ENCODE measurements around the gene BMPR1A. TPM values are rescaled to one million over a fixed set of nuclear protein-coding genes. Genes with fewer than 3 reads are reported as not detected.
A peak's percentile ranks its signal among the peaks of the same experiment; 100 is the strongest.

BMPR1A gene
- total and polyA plus RNA-seq, 2 donors from 2014 or later: 7.9 to 37.4 TPM

DNA sequence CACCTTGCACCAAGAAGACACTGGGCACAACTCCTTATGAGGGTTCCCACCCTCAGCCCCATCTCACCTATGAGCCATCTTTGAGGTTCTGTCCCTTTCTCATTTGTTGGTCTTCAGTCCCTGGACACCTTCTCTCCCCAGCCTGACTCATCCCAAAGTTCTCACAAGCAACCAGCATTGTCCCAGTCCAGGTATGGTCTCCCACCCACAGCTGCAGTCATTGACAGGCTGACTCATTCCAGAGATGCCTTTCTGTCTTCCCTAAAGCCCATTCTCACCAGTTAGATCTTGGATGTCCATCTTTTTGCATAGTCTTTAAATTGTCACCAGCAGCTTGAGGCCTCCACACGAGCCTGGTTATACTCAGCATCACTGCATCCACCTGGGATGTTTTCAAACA is 26.7 kb upstream of the BMPR1A start:
- Histone ChIP-seq H3K9ac (ENCODE audit: low read length in 3 of 3) (no peak overlapping the region), H3K27ac (ENCODE audit: low read depth in 2 of 2, low read length in 2 of 2) (no peak overlapping the region), H3K9me3 (ENCODE audit: control insufficient read depth in 2 of 3, insufficient read depth in 1 of 3, low read length in 3 of 3) (no peaks in the 10 kb centered on the region), H3K27me3 (ENCODE audit: control insufficient read depth, insufficient read depth, low read length) (no peaks in the 10 kb centered on the region), H3K36me3 (ENCODE audit: control insufficient read depth in 2 of 3, insufficient read depth in 3 of 3, low read length in 3 of 3) (no peaks in the 10 kb centered on the region), H3K4me3 (ENCODE audit: low read length in 3 of 3) (no peak overlapping the region), H3K4me1 (ENCODE audit: control insufficient read depth in 2 of 3, insufficient read depth in 2 of 3, low read depth in 1 of 3, low read length in 3 of 3) (peaks cover 0 to 2% (median 0%) of the 10 kb centered on the region in 3 donors)
- TF ChIP-seq CTCF (IDR thresholded peaks at IDR 0.05; ENCODE audit: borderline replicate concordance, extremely low read depth, insufficient read depth): no peak
- FAIRE-seq: no peak
- intact Hi-C loops (cut with DNase I): no loop called here
- DNase-seq: no peak

- Histone ChIP-seq H3K36me3 (ENCODE audit: control insufficient read depth in 2 of 3, insufficient read depth in 3 of 3, low read length in 3 of 3) (no peaks in the 10 kb centered on the region), H3K4me1 (ENCODE audit: control insufficient read depth in 2 of 3, insufficient read depth in 2 of 3, low read depth in 1 of 3, low read length in 3 of 3) (peaks cover 0 to 2% (median 0%) of the 10 kb centered on the region in 3 donors), H3K4me3 (ENCODE audit: low read length in 3 of 3) (no peak overlapping the region), H3K9me3 (ENCODE audit: control insufficient read depth in 2 of 3, insufficient read depth in 1 of 3, low read length in 3 of 3) (no peaks in the 10 kb centered on the region), H3K27me3 (ENCODE audit: control insufficient read depth, insufficient read depth, low read length) (no peaks in the 10 kb centered on the region), H3K27ac (ENCODE audit: low read depth in 2 of 2, low read length in 2 of 2) (no peak overlapping the region), H3K9ac (ENCODE audit: low read length in 3 of 3) (no peak overlapping the region)
- FAIRE-seq (no peak), DNase-seq (no peak)
- intact Hi-C loops (cut with DNase I): no loop called here
- TF ChIP-seq CTCF (IDR thresholded peaks at IDR 0.05; ENCODE audit: borderline replicate concordance, extremely low read depth, insufficient read depth): no peak
Observed at GRCh38 chr10:86730227-86730626, 26.2 kb upstream of the BMPR1A start.

- Histone ChIP-seq H3K9me3 (ENCODE audit: control insufficient read depth in 2 of 3, insufficient read depth in 1 of 3, low read length in 3 of 3) (no peaks in the 10 kb centered on the region), H3K9ac (ENCODE audit: low read length in 3 of 3) (no peak overlapping the region), H3K4me3 (ENCODE audit: low read length in 3 of 3) (no peak overlapping the region), H3K27ac (ENCODE audit: low read depth in 2 of 2, low read length in 2 of 2) (no peak overlapping the region), H3K36me3 (ENCODE audit: control insufficient read depth in 2 of 3, insufficient read depth in 3 of 3, low read length in 3 of 3) (no peaks in the 10 kb centered on the region), H3K4me1 (ENCODE audit: control insufficient read depth in 2 of 3, insufficient read depth in 2 of 3, low read depth in 1 of 3, low read length in 3 of 3) (peaks cover 0 to 2% (median 0%) of the 10 kb centered on the region in 3 donors), H3K27me3 (ENCODE audit: control insufficient read depth, insufficient read depth, low read length) (no peaks in the 10 kb centered on the region)
- intact Hi-C loops (cut with DNase I): no loop called here
- FAIRE-seq: no peak
- DNase-seq: no peak
- TF ChIP-seq CTCF (IDR thresholded peaks at IDR 0.05; ENCODE audit: borderline replicate concordance, extremely low read depth, insufficient read depth): no peak
Observed at GRCh38 chr10:86732771-86733170, 23.6 kb upstream of the BMPR1A start.

DNA sequence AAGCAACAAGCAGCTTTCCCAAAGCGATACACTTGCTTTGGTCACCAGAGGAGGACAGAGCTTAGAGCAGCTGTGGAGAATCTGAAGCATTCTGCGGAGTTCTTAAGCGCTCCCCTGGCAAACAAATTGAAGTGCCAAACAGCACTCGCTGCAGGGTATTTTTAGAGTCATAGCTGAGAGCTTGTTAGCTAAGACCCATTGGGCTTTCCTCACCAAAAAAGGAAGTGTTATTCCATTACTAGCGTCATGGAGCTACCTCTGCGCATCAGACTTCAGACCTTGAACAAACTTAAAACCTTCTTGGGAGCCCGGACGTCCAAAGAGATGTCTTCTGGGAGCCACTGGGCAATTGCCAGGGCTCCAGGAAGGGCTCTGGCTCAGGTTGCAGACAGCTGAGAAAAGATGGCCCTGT is 23.2 kb upstream of the BMPR1A start:
- intact Hi-C loops (cut with DNase I): no loop called here
- Histone ChIP-seq H3K36me3 (ENCODE audit: control insufficient read depth in 2 of 3, insufficient read depth in 3 of 3, low read length in 3 of 3) (no peaks in the 10 kb centered on the region), H3K9ac (ENCODE audit: low read length in 3 of 3) (no peak overlapping the region), H3K9me3 (ENCODE audit: control insufficient read depth in 2 of 3, insufficient read depth in 1 of 3, low read length in 3 of 3) (no peaks in the 10 kb centered on the region), H3K27me3 (ENCODE audit: control insufficient read depth, insufficient read depth, low read length) (no peaks in the 10 kb centered on the region), H3K4me1 (ENCODE audit: control insufficient read depth in 2 of 3, insufficient read depth in 2 of 3, low read depth in 1 of 3, low read length in 3 of 3) (peaks cover 0 to 2% (median 0%) of the 10 kb centered on the region in 3 donors), H3K27ac (ENCODE audit: low read depth in 2 of 2, low read length in 2 of 2) (no peak overlapping the region), H3K4me3 (ENCODE audit: low read length in 3 of 3) (no peak overlapping the region)
- no peak for FAIRE-seq
- DNase-seq: peak in 1 of 5 donors; percentile 22
- TF ChIP-seq CTCF (IDR thresholded peaks at IDR 0.05; ENCODE audit: borderline replicate concordance, extremely low read depth, insufficient read depth): no peak
